HL-60 (cell line): ENCODE measurements around the gene IZUMO1.

ENCODE experiments used
- CTCF ChIP-seq: IDR thresholded peaks from one replicate; pipeline ENCODE4 v1.5.1; 2011; ENCODE audit warnings: low read length, control low read depth, inconsistent platforms; ENCODE audit not compliant: insufficient read depth
- GABPA ChIP-seq: IDR thresholded peaks from 2 replicates; pipeline ENCODE4 v1.6.1; 2012; ENCODE audit warnings: low read depth
- POLR2AphosphoS5 ChIP-seq: IDR thresholded peaks from 2 replicates; pipeline ENCODE4 v1.6.1; 2012; ENCODE audit warnings: low read depth
- REST ChIP-seq: IDR thresholded peaks from 2 replicates; pipeline ENCODE4 v1.6.1; 2012; ENCODE audit warnings: low read depth; ENCODE audit not compliant: insufficient replicate concordance
- SPI1 ChIP-seq: IDR thresholded peaks from 2 replicates; pipeline ENCODE4 v1.6.1; 2012; ENCODE audit warnings: low read depth, mild to moderate bottlenecking, borderline replicate concordance

GRCh38 chr19:48757741-48758144 is 11.0 kb upstream of the IZUMO1 start:
- TF ChIP-seq CTCF (no peak), POLR2AphosphoS5 (no peak), REST (no peak), GABPA (no peak), SPI1 (no peak)
